Measurements from ENCODE around the gene ALB.

GRCh38 chr4:73458184-73459047, 54.3 kb downstream of the ALB start:
- TF ChIP-seq POLR2A (IDR thresholded peaks at IDR 0.05; ENCODE audit: low read length) (no peak), GATA1 (IDR thresholded peaks at IDR 0.05; ENCODE audit: low read depth, low read length) (no peak)
